HL-60 (cell line): ENCODE data around the gene FANCM.

Experiments
- SPI1 ChIP-seq: IDR thresholded peaks from 2 replicates; pipeline ENCODE4 v1.6.1; 2012; ENCODE audit warnings: low read depth, mild to moderate bottlenecking, borderline replicate concordance
- TF ChIP-seq, protein P1 (sequence below): IDR thresholded peaks from one replicate; pipeline ENCODE4 v1.5.1; 2011; ENCODE audit warnings: low read length, control low read depth, inconsistent platforms; ENCODE audit not compliant: insufficient read depth

DNA sequence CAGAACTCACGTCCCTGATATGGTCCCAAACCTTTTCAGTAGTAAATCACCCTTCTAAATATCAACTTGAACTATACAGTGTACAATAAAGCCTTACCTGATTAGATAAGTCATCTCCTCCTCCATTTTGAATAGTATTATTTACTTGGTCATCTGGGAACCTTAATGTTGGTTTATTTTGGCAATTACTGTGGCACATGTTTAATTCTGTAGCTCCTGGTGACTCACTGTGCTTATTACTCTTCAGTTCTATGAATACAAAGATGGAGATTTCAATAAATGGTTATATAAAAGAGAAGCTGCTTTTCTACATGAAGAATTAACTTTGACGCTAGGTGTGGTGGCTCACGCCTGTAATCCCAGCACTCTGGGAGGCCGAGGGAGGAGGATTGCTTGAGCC is 91.8 kb downstream of the FANCM start:
- TF ChIP-seq, protein P1, sequence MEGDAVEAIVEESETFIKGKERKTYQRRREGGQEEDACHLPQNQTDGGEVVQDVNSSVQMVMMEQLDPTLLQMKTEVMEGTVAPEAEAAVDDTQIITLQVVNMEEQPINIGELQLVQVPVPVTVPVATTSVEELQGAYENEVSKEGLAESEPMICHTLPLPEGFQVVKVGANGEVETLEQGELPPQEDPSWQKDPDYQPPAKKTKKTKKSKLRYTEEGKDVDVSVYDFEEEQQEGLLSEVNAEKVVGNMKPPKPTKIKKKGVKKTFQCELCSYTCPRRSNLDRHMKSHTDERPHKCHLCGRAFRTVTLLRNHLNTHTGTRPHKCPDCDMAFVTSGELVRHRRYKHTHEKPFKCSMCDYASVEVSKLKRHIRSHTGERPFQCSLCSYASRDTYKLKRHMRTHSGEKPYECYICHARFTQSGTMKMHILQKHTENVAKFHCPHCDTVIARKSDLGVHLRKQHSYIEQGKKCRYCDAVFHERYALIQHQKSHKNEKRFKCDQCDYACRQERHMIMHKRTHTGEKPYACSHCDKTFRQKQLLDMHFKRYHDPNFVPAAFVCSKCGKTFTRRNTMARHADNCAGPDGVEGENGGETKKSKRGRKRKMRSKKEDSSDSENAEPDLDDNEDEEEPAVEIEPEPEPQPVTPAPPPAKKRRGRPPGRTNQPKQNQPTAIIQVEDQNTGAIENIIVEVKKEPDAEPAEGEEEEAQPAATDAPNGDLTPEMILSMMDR: no peak
- TF ChIP-seq SPI1: no peak
